Stimulated activated naive CD8-positive, alpha-beta T cell treated with anti-CD3 and anti-CD28 coated beads, Interleukin-15, amount 100 ng/mL, for 72 hours (primary cell): ENCODE data around the gene QPCT.
"Not testable (repeated sequence)": the region's sequence is repeated elsewhere in the genome, so short reads cannot be mapped to it uniquely, and the experiment has no call there.

ENCODE experiments used
- ATAC-seq: fragments of 150-1000 bp; cut with Tn5 transposase; 2 replicates; pipeline ENCODE4 v1.10.0; 2021; ENCODE audit warnings: mild to moderate bottlenecking, moderate library complexity
- DNase-seq, 2 donors: peaks; one replicate each; pipeline ENCODE4 v3.0.0; 2021 to 2022
- H3K27ac Mint-ChIP-seq, 2 donors: one replicate each; pipeline ENCODE4 v1.8.0; 2022; ENCODE audit warnings: mild to moderate bottlenecking in 2 of 2, mixed read lengths in 2 of 2, moderate library complexity in 2 of 2
- H3K27me3 Mint-ChIP-seq: one replicate; pipeline ENCODE4 v1.8.0; 2022; ENCODE audit warnings: mixed read lengths
- H3K4me1 Mint-ChIP-seq: one replicate; pipeline ENCODE4 v1.8.0; 2022; ENCODE audit warnings: mild to moderate bottlenecking, mixed read lengths
- H3K4me3 Mint-ChIP-seq, 2 donors: one replicate each; pipeline ENCODE4 v1.8.0; 2022; ENCODE audit warnings: mild to moderate bottlenecking in 2 of 2, mixed read lengths in 2 of 2, moderate library complexity in 1 of 2
- H3K9me3 Mint-ChIP-seq, 2 donors: one replicate each; pipeline ENCODE4 v1.8.0; 2022; ENCODE audit warnings: mixed read lengths in 2 of 2

The QPCT gene

DNA sequence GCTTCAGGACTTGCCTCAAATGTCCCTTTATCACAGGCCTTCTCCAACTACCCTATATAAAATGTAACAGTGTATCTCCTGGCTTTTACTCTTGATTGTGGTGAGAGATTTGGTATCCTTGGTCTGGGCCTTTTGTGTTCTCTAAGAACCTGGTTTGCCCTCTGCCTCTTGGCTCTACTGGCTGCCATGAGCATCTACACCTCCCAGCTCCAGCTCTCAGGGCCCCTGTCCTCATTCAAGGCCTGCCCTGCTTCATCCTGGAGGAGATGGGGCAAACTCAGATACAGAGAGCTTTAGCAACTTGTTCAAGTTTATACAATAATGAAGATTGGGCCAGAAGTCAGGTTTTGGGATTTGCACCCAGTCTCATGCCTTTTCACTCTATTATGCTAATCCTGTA, 45.0 kb downstream of the QPCT start:
- no peak overlapping the region for H3K27ac Mint-ChIP-seq
- peaks cover 5% of the 10 kb centered on the region for H3K4me1 Mint-ChIP-seq
- no peak for DNase-seq
- peaks cover 13% of the 10 kb centered on the region for H3K27me3 Mint-ChIP-seq
- peaks cover 5 to 7% of the 10 kb centered on the region in 2 donors for H3K9me3 Mint-ChIP-seq
- H3K4me3 Mint-ChIP-seq: no peak overlapping the region
- no peak for ATAC-seq

DNA sequence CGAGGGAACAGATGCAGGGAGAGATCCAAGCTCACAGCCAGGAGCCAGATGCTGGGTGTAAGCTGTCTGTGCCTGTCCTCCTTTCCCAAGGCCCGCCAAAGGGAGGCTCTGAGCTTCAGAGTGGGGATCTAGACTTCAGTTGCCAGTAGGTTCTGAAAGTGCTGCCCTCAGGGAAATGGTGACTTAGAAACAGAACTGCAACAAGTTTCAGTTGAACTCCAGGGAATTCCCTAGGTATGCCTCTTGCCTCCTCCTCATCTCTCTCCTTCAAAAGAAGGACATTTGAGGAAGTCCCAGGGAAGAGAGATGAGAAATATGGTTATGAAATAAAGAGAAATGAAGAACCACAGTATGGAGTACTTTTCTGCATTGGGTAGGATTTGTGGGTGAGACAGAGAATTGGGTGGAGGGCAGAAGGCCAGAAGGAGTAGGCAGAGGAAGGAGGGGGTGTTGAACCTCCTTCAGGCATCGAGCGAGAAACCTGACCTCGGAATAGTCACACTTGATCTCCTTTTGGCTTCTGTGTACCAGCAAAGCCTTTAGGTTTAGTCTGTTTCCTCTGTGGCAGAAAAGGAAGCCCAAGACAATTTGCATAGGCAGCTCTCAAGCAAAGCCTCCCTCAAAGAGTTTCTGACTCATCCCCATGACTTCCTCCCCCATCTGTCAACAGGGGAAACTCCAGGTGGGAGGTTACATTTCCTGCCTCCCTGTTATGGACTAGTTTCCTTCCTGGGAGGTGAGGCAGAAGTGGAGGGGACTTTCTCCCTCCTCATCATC, 45.7 kb downstream of the QPCT start:
- H3K27me3 Mint-ChIP-seq: peaks cover 15% of the 10 kb centered on the region
- peak overlapping the region; percentile 0 to 60 for H3K4me3 Mint-ChIP-seq
- peak; percentile 96 for ATAC-seq
- H3K4me1 Mint-ChIP-seq: peaks cover 5% of the 10 kb centered on the region
- H3K9me3 Mint-ChIP-seq: peaks cover 5 to 7% of the 10 kb centered on the region in 2 donors
- peak; percentile 60 to 76 for DNase-seq
- H3K27ac Mint-ChIP-seq: peak overlapping the region; percentile 12 to 28

DNA sequence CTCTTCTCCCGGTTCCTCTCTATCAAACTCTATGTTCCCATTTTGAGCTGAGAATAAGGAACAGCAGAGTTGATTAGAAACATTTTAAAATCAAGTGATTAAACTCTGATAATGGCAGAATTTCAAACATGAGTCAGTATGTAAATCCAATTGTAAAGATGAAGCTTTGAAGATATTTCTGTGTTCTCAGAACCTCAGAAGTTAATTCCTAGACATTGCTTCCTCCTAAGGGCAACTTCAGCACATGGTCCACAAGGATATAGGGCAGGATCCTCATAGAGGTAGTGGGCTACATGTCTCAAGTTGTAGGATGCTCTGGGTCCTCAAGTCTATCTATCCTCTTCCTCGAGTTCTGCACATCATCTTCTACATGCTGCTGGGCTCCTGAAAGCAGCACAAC, 46.3 kb downstream of the QPCT start:
- peak overlapping the region; percentile 28 to 48 for H3K27ac Mint-ChIP-seq
- peak overlapping the region; percentile 2 to 17 for H3K4me3 Mint-ChIP-seq
- H3K27me3 Mint-ChIP-seq: peaks cover 15% of the 10 kb centered on the region
- ATAC-seq: peak; percentile 16
- H3K4me1 Mint-ChIP-seq: peaks cover 7% of the 10 kb centered on the region
- DNase-seq: no peak
- peaks cover 5 to 7% of the 10 kb centered on the region in 2 donors for H3K9me3 Mint-ChIP-seq

DNA sequence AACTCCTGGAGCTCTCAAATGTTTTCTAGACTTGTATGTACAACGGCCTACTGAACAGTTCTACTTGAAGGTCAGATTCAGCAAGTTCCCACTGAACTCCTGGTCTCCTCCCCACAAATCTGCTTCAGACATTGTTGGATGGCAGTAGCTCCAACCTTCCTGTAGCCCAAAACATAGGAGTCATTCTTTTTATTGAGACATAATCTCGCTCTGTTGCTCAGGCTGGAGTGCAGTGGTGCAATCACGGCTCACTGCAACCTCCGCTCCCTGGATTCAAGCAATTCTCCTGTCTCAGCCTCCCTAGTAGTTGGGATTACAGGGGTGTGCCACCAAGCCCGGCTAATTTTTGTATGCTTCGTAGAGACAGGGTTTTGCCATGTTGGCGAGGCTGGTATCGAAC, 47.3 kb downstream of the QPCT start:
- H3K4me3 Mint-ChIP-seq: no peak overlapping the region
- no peak overlapping the region for H3K27ac Mint-ChIP-seq
- ATAC-seq: no peak
- H3K4me1 Mint-ChIP-seq: peaks cover 13% of the 10 kb centered on the region
- H3K27me3 Mint-ChIP-seq: peaks cover 15% of the 10 kb centered on the region
- peaks cover 5 to 7% of the 10 kb centered on the region in 2 donors for H3K9me3 Mint-ChIP-seq
- DNase-seq: no peak

DNA sequence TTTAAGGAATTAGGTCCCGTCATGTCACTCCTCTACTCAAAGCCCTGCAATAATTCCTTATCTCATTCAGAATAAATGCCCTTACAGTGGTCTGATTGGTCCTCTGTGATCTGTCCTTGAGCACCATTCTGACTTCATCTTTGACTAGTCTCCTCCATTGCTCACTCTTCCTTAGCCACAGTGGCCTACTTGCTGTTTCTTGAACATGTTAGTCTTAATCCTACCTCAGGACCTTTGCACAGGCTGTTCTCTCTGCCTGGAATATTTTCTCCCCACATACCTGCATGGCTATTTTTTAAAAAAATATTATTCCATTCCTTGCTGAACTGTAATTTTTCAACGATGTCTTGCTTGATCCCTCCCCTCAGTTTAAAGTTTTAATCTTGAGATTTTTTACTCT, 48.0 kb downstream of the QPCT start:
- ATAC-seq: no peak
- no peak for DNase-seq
- peaks cover 5 to 7% of the 10 kb centered on the region in 2 donors for H3K9me3 Mint-ChIP-seq
- H3K4me1 Mint-ChIP-seq: peaks cover 13% of the 10 kb centered on the region
- H3K27me3 Mint-ChIP-seq: peaks cover 15% of the 10 kb centered on the region
- H3K27ac Mint-ChIP-seq: no peak overlapping the region
- H3K4me3 Mint-ChIP-seq: no peak overlapping the region

DNA sequence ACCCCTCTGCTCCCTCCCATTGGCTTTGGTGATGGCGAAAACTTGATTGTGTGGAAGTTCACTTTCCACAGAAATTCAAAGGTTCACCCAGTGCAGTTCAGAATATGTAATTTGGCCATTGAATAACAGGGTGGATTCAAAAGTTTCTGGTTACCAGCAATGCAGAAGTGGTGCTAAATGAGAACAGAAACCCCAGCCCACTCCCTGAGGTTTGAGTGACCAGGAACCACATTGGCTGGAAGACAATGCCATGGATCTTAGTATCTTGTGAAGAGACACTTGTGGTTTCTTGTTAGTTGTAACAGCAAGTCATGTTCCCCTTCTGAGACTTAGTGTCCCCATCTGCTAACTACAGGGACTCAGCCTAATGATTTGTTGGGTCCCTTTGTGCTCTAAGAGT, 49.8 kb downstream of the QPCT start:
- DNase-seq: no peak
- Mint-ChIP-seq H3K27ac (no peak overlapping the region), H3K9me3 (peaks cover 5 to 7% of the 10 kb centered on the region in 2 donors), H3K4me1 (peaks cover 13% of the 10 kb centered on the region), H3K27me3 (peaks cover 15% of the 10 kb centered on the region), H3K4me3 (no peak overlapping the region)
- ATAC-seq: no peak

DNA sequence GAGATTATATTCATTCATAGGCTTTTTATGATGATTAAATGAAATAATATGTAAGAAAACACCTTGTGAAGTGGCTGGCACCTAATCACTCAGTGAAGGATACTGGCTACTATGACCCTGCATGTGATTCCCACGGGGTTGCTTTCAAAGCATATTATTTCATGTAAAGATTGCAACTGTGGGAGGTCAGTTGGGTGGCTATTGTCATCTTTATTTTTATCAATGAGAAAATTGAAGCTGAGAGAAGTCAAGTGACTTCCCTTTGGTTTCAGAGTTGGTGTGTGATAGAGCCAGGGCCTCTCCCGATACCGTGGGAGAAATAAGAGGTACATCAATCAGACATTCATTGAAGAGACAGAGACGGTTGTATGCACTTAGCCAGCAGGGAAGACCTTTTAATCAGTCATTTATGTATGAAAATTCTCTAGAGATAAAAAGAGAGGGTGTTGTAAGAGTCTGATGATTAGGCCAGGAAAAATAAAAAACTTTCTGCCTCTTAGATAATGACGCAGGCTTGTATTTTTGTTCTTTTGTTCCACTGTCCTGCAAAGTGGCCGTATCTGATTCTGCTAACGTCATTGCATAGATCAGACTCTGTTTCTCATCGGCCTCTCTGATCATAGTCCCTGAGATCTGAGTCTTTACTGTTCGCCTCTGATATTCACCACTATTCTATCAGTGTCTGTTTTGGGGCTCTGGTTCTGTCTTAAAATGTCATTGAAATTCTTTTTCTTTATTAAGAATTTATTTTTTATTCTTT, 50.5 kb downstream of the QPCT start:
- peaks cover 15% of the 10 kb centered on the region for H3K27me3 Mint-ChIP-seq
- H3K27ac Mint-ChIP-seq: no peak overlapping the region
- H3K4me1 Mint-ChIP-seq: peaks cover 13% of the 10 kb centered on the region
- DNase-seq (no peak), ATAC-seq (no peak)
- peaks cover 5 to 7% of the 10 kb centered on the region in 2 donors for H3K9me3 Mint-ChIP-seq
- no peak overlapping the region for H3K4me3 Mint-ChIP-seq

DNA sequence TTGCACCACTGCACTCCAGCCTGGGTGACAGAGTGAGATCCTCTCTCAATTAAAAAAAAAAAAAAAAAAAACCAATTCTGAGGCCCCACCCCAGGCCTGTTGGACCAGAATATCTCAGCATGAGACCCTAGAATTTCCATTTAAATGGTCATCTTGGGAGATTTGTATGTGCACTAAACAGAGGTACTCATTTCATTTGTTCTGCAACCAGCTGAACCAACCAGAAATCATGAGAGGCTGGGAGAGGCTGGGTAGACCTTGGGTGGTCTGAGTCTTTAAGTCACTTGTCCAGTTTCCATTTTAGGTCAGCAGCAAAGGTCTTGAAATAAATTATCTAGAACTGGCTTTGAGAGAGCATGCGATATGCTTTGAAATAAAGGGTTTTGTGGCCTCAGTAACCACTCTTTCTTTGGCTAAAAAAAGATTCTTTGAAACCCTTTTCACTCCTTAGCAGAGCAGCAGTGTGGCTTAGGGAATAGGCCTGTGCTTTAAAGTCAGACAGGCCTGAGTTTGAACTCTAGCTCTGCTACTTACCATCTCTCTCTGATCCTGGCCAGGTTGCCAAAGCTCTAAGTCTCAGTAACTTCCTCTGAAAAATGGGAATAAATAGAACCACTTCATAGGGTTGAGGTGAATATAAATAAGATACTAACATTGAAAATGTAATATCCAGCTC, 52.6 kb downstream of the QPCT start:
- ATAC-seq (no peak), DNase-seq (no peak)
- Mint-ChIP-seq H3K4me1 (peaks cover 13% of the 10 kb centered on the region), H3K4me3 (no peak overlapping the region), H3K9me3 (peaks cover 5 to 6% of the 10 kb centered on the region in 2 donors), H3K27ac (no peak overlapping the region), H3K27me3 (peaks cover 15% of the 10 kb centered on the region)

DNA sequence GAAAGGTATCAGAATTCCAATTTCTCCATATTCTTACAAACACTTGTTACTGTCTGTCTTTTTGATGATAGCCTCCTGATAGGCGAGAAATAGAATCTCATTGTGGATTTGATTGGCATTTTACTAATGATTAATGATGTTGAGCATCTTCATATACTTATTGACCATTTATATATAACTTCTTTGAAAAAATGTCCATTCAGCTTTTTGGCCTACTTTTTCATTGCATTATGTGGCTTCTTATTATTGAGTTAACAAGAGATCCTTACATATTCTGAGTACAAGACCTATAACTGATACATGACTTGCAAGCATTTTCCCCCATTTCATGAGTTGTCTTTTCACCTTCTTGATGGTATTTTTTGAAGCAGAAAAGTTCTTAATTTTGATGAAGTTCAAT, 54.6 kb downstream of the QPCT start:
- no peaks in the 10 kb centered on the region for H3K9me3 Mint-ChIP-seq
- ATAC-seq: no peak

DNA sequence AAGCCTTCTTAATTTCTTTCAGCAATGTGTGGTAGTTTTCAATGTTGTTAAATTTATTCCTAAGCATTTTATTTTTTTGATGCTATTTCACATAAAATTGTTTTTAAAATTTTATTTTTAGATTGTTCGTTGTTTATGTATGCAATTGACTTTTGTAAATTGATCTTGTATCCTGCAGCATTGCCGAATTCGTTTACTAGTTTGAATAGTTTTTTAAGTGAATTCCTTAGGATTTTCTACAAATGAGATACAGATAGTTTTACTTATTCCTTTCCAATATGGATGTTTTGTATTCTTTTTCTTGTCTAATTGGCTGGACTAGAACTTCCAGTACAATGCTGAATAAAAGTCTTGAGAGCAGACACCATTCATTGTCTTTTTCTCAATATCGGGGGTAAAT, 55.6 kb downstream of the QPCT start:
- Mint-ChIP-seq H3K27me3 (no peaks in the 10 kb centered on the region), H3K4me1 (peaks cover 8% of the 10 kb centered on the region)

More for the DNA sequence above, 54.6 kb downstream of the QPCT start:
- DNase-seq: no peak
- Mint-ChIP-seq H3K27me3 (peaks cover 6% of the 10 kb centered on the region), H3K27ac (no peak overlapping the region), H3K4me1 (peaks cover 8% of the 10 kb centered on the region), H3K4me3 (no peak overlapping the region)

DNA sequence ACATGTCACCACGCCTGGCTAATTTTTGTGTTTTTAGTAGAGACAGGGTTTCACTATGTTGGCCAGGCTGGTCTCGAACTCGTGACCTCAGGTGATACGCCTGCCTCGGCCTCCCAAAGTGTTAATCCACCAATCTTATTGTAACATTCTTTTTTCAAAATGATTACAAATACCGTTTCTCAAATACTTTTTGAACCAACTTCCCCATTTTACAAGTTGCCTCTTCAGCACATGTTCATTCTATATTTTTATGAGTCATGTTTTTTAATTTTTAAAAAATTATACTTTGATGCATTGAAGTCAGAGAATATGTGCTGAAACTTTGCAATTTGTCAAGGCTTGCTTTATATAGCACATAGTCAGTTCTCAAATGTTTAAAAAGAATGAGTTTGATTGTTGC, 58.2 kb downstream of the QPCT start:
- H3K4me3 Mint-ChIP-seq: no peak overlapping the region
- H3K4me1 Mint-ChIP-seq: no peaks in the 10 kb centered on the region
- peaks cover 14% of the 10 kb centered on the region for H3K27me3 Mint-ChIP-seq
- H3K9me3 Mint-ChIP-seq: no peaks in the 10 kb centered on the region
- H3K27ac Mint-ChIP-seq: no peak overlapping the region
- ATAC-seq (no peak), DNase-seq (no peak)

More for the DNA sequence above, 55.6 kb downstream of the QPCT start:
- DNase-seq (no peak), ATAC-seq (no peak)
- no peaks in the 10 kb centered on the region for H3K9me3 Mint-ChIP-seq
- no peak overlapping the region for H3K27ac Mint-ChIP-seq
- no peak overlapping the region for H3K4me3 Mint-ChIP-seq

DNA sequence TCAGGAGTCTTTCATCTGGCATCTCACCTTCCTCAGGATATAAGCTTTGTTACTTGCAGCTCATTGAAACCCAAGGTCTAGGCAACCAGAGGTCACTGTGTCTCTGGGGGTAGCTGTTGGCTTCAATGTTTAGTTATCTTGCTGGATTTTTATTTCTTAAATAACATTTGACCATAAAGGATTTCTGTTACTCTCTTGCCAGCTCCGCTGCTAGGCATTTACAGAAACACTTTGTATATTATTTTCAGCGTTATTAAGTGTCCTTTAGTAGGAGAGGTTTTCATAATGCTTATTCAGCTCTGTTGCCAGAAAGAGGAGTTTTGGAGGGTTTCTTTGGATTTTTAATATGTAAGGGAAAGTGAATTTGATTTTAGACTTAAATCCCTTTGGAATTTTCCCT, 61.4 kb downstream of the QPCT start:
- Mint-ChIP-seq H3K4me1 (no peaks in the 10 kb centered on the region), H3K27ac (no peak overlapping the region), H3K27me3 (peaks cover 14% of the 10 kb centered on the region), H3K9me3 (no peaks in the 10 kb centered on the region), H3K4me3 (no peak overlapping the region)
- DNase-seq (no peak), ATAC-seq (no peak)

DNA sequence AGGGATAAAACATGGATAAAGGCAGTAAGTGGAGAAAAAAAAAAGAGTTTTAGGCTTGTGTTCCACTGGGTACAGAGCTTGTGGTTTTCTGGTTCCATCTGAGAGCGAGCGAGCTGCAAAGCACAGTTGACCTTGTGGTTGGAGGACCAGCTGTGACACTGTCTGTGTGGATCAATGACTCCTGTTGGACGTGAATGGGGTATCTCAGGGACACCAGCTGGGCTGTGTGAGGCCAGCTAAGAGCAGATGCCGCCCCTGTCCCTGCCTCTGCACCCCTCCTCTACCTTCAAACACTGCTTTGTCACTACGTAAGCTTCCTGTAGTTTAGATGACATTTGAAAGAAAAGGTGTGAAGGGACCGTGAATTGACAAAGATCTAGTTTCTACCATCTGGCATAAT, 67.8 kb downstream of the QPCT start:
- Mint-ChIP-seq H3K4me1 (no peaks in the 10 kb centered on the region), H3K27me3 (peaks cover 7% of the 10 kb centered on the region), H3K27ac (no peak overlapping the region), H3K9me3 (no peaks in the 10 kb centered on the region), H3K4me3 (no peak overlapping the region)
- DNase-seq (no peak), ATAC-seq (no peak)

DNA sequence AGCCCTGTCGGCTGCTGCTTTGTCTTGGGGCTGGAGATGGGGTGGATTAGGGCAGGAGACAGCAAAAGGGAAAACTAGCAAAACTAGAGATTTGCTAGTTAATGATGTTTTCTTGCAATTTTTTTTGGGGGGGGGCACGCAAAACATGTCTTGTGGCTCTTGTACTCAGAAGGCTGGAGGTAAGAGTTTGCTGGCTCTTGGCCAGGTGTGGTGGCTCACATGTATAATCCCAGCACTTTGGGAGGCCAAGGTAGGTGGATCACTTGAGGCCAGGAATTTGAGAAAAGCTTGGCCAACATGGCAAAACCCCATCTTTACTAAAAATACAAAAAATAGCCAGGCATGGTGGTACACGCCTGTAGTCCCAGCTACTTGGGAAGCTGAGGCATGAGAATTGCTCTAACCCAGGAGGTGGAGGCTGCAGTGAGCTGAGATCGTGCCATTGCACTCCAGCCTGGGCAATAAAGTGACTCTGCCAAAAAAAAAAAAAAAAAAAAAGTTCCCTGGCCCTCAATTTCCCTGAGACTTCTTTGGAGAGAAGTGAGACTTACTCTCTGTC, 69.6 kb downstream of the QPCT start:
- H3K4me1 Mint-ChIP-seq, H3K4me3 Mint-ChIP-seq, H3K27me3 Mint-ChIP-seq, H3K9me3 Mint-ChIP-seq, ATAC-seq, H3K27ac Mint-ChIP-seq, DNase-seq: not testable (repeated sequence)

DNA sequence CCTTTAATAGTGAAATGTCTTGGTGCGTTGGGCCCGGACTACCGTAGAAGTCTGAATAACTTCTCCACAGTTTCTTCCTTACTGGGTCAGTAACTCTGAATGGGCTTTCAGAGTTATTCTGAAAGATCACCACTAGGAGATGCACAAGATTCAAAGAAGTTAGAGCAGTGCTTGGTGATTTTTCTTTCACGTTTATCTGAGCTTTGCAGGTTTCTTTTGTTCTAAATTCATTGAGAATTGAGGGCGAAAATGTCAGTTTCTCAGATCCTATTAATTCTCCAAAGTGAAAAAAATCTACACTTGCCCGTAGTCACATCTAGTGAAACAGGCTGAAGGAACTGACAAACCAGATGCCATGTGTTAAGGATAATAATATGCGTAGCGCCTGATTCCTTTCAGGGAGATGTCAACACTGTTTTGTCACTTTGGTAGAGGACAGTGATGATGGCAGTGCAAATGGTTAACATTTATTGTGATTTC, 70.1 kb downstream of the QPCT start:
- Mint-ChIP-seq H3K27me3 (peaks cover 7% of the 10 kb centered on the region), H3K27ac (peak overlapping the region in 1 of 2 donors; percentile 14), H3K4me1 (no peaks in the 10 kb centered on the region), H3K9me3 (no peaks in the 10 kb centered on the region), H3K4me3 (no peak overlapping the region)
- ATAC-seq: peak; percentile 62
- DNase-seq: no peak
